Hypothalamus (tissue), 51 donors: ENCODE data around the gene CTNNA1.

Experiments used
- DNase-seq, 51 donors: peaks; one replicate each; lab custom pipeline; 2025; lab: John Stamatoyannopoulos, UW

The CTNNA1 gene

DNA sequence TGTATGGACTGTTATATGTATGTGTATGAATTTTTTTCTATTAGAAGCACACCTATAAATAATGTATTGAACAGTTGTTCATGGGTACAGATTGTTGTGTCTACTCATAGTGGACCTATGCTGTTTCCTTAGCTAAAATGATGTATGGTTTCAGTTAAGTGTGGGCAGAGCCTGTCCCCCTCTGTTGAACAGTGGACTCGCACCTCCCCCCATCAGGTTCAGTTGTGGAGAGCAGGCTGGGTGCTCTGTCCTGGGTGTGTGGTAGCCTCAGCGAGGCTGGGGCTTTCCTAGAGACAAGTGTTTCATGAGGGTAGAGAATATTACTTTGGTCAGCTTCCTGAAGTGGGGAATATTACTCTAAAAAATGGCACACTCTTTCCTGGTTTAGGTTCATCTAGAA lies 169.3 kb downstream of the CTNNA1 start:
- no peak for DNase-seq

DNA sequence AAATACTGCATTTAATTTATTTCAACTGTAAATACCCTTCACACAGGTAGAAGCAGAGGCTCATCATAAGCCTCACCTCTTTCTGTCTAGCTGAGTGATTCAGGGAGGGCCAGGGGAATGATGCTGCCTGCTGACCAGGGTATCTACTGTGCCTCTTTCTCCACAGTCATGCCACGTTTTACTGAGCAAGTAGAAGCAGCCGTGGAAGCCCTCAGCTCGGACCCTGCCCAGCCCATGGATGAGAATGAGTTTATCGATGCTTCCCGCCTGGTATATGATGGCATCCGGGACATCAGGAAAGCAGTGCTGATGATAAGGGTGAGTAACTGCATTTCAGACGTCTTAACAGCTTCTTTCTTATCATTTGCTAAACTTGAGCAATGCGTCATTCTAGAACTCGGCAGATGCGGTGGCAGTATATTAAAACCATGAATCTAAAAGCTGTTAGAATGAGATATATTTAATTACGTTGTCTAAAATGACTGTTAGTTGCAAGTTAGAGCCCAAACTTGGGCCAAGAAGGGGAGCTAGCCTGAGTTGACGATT lies 171.9 kb downstream of the CTNNA1 start:
- DNase-seq = no peak

DNA sequence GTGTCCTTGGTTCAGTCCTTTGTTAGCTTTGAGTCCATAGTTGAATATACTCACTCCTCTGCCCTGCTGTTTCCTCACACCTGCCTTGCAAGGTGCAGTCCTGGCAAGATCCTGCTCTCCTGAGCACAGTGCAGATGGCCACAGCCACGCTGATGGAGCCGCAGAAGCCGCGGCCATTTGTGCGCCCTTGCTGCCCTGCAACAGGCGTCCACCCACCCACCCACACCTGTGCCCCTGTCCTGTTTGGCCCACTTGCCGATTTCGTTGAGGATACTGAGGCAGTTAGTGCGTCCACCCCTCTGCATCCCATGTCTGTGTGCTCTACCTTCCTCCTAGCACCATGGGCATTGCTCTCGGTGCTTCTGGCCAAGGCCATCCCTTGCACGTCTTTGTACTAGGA lies 173.0 kb downstream of the CTNNA1 start:
- no peak for DNase-seq

DNA sequence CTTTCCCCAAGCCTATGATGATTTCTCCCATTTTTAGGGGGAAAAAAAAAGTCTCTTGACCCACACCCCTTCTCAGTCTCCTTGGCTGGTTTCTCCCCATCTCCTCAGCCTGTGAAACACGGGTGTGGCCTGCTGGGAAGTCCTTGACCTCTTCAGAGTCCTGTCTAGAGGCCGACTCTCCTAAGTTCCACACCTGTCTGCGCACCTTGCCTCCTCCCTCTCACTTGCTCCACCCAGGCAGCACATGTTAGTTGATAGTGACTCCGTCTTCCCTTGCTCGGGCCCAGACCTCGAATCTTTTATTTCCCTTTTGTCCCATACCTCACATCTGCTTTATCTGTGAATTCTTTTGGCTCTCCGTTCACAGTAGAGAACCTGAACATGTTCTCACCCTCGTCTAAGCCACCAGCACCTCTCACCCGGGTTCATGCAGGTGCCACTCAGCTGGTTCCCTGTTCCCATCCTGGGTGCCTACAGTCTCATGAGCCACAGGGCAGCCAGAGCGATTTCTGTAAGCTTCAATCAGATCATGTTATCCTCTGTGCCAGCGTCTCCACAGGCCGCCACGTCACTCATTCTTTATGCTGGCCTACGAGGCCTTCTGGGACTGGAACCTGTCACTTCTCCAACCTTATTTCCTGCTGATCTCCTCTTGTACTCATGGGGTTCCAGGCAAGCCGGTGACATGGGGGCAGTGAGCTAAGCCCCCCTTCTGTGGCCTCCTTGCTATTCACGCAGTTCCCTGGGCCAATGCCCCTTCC lies 173.6 kb downstream of the CTNNA1 start:
- DNase-seq = no peak

DNA sequence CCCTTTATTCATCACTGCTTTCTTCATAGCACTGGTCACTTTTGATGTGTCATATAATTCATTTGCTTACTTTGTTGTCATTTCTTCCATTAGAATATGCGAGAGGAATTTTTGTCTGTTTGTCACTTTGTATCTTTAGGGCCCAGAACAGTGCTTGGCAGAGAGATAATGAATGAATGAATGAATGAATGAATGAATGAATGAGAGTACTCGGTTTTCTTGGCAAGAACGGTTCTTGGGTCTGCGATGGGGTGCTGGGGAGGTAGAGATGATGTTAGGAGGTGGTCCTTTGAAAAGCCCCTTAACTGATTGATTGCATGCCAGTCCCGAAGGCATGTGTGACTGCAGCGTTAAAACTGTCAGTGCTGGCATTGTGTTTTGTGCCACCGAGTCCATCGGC lies 174.3 kb downstream of the CTNNA1 start:
- DNase-seq = no peak

DNA sequence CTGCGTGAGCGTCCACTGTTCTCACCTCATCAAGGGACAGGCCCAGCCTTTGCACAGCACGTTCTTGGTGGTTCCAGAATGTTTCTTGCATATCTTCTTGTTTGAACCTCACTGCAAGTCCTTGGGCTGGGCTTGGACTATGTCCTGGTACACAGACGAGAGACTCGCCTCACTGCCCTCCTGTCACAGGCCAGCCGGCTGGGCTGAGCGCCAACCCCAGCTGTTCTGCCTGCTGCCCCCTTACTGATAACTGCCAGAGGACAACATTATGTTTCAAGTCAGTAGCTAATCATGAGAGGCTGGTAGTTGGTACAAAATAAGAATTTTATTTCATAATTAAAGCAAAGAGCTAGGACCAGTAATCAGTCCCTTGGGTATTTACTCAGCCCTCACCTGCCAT lies 174.8 kb downstream of the CTNNA1 start:
- DNase-seq = peak in 44 of 51 donors; percentile 23 to 93 (median 73)

DNA sequence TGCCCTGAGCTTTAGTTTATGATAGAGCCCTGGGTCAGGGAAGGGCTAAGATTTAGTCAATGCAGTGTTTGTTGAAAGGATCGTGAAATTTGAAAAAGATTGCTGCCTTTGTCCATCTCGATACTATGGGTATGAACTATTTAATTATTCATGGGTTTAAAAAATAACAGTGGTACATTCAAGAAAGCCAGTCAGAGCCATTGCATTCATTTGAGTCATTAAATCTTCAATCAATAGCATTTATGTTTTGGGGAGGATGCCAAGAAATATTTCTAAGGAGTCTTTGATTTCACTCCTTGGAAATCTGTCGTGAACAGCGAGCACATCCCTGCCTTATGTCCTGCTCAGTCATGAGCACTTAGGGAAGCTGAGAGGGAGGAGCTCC lies 176.3 kb downstream of the CTNNA1 start:
- no peak for DNase-seq

DNA sequence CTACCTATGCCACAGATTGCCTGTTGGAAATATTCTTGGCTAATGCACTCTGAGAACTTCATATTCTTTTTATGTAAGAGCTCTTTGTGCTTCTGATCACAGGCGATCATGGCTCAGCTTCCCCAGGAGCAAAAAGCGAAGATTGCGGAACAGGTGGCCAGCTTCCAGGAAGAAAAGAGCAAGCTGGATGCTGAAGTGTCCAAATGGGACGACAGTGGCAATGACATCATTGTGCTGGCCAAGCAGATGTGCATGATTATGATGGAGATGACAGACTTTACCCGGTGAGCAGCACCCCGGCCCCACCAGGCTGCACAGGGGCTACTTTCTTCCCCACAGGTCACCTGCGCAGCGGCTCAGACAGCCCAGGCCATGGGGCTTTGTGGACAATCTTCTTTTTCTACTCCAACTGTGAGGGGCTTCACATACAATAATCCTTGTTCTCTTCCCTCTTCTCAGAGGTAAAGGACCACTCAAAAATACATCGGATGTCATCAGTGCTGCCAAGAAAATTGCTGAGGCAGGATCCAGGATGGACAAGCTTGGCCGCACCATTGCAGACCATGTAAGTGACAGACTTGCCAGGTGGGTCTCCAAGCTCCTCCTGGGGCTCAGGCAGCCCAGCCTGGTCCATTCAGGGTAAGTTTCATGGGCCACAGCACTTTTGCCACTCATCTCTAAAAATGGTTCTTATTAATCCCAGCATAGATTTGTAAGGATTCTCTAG lies 177.3 kb downstream of the CTNNA1 start:
- DNase-seq = peak in 1 of 51 donors; percentile 18

DNA sequence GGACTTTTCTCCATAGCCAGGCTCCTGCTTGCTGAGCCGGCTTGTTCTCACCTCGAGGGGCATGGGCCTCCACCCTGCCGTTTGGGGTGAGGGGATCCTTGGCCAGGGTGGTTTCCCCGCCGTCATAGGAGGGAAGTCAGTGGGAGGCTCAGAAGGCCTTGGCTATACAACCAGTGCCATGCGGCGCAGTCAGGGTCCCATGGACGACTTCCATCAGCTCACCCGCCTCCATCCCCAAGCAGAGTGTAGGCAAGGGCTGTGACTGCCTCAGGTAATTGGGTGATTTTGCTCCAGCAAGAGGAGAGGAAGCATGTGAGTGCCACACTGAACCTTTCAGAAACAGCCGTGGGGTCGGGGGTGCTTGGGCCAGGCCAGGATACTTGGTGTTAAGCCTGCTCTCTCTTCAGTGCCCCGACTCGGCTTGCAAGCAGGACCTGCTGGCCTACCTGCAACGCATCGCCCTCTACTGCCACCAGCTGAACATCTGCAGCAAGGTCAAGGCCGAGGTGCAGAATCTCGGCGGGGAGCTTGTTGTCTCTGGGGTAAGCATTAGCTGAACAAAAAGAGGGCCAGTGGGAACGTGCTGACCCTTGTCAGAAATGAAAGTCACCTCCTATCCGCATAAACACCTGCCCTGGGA lies 179.1 kb downstream of the CTNNA1 start:
- DNase-seq = no peak

DNA sequence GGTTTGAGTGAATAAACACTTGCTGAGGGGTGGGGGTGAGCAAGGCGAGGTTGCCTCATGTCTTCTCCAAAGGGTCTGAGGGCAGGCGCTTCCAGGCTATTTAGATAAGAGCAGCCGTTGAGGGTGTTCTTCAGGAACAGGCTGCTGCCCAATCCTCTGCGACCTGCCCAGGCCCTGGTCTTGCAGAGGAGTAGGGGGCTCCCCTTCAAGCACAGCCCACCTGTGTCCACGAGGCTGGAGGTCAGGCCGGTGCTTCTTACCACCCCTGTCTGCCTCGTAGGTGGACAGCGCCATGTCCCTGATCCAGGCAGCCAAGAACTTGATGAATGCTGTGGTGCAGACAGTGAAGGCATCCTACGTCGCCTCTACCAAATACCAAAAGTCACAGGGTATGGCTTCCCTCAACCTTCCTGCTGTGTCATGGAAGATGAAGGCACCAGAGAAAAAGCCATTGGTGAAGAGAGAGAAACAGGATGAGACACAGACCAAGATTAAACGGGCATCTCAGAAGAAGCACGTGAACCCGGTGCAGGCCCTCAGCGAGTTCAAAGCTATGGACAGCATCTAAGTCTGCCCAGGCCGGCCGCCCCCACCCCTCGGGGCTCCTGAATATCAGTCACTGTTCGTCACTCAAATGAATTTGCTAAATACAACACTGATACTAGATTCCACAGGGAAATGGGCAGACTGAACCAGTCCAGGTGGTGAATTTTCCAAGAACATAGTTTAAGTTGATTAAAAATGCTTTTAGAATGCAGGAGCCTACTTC lies 180.5 kb downstream of the CTNNA1 start:
- DNase-seq = no peak

DNA sequence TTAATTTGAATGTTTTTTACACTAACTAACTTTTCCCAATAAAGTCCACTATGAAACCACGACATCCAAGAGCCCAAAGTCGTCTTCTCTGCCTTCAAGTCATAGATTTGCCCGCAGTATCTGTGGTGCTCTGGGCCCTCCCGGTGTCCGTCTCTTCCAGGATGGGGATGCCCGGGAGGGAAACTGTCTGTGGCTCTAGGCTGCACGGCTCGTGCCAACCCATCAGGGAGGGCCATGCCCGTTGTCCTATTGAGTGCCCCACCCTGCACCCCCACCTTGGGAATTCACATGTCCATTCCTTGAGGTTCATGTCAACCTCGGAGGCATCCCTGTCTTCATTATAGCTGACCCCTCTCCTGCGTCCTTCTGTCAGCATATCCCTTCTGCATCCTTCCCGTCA lies 181.7 kb downstream of the CTNNA1 start:
- DNase-seq = no peak

DNA sequence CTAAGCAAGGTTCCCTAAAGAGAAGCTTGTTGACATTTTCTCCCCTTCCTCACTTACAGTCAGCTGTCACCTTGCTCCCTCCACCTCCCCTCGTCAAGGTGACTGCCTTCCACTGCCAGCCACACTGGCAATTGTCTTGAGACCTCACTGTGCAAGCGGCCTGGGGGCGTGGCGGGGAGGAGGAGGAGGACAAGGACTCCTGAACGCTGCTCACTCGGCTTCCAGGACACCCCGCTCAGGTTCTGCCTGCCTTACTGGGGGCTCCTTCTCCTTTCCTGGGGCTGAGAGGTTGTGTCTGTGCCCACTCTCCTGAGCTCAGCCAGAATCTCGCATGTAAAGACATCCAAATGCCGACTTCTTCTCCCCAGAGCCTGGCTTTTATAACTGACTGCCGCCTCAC lies 182.2 kb downstream of the CTNNA1 start:
- DNase-seq = no peak

DNA sequence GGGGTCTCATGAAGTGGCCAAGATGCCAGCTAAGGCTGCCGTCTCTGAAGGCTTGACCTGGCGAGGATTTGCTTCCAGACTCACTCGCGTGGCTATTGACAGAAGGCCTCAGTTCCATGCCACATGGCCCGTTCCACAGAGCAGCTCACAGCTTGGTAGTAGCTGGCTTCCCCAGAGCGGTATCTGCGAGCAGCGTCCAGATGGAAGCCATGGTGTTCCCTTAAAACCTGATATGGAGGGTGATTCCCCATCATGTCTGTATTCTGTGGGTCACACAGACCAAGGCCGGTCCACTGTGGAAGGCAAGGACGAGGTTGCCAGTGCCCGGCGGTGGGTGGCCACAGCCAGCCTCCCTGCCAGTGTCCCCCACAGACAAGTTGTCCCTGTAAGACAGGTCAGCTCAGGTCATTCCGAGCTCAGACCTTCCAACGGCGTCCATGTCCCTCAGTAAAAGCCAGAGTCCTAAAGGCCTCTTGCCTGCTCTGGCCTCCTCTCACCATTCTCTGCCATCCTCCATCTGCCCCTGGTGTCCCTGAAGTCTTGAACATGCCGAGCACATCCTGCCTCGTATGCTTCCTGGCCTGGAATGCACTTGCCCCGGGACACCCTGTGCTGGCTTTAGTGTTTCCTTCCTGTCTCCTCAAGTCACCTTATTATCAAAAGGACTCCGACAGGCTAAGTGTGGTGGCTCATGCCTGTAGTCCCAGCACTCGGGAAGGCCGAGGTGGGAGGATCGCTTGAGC lies 183.2 kb downstream of the CTNNA1 start:
- no peak for DNase-seq

DNA sequence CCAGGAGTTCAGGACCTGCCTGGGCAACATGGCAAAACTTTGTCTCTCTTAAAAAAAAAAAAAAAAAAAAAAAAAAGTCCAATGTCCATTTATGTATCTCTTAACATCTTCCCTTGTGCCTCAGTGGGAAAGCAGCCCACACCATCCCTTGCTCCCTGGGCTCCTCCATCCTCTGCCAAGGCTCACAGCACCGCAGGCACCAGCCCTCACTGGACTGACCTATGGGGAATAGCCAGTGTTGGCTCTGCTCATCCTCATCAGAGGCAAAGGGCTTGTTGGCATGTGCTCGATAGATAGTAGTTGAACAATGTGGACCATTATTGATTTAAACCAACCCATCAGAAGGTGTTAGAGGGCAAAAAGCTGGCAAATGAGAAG lies 183.7 kb downstream of the CTNNA1 start:
- DNase-seq = no peak

DNA sequence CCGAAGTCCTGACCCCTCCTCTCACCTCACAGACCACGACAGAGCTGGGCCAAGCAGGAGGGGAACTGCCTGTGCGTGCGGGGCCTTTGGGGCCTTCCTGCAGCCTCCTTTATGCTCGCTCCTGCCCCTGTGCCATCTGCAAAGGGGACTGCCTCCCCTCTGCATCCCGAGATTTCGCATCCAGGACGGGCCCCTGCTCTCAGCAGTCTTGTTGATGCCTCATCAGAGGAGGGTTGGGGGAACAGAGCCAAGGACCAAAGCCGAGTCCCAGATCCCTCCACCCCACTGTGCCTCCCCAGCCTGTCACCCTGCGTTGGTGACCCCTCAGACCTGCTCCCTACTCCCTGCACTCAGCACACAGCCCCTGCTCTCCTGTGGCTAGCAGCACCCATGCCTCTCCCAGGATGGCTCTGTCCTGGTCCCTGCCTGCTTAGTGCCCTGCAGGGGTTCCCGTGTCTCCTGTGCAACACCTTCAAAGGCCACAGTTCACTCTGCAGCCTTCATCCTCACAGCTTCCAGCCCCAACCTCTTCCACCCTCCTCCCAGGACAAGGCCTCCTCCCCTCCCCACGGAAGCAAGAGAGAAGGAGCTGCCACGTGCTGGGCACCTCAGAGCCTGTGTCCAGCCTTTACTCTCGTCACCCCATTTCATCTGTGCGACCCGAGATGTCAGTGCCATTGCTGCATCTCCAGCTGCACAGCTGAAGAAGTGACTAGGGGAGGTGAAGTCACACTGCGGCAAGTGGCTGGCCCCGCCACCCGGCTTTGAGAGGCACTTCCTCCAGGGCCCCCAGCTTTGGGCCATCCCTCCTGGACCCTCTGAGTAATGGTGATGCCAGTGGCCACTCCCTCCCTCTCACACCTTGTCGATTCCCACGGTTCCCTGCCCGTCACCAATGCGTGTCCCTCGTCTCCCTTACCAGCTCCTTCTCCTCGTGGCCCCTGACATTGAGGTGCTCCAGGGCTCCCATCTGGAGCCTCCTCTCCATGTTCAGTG lies 184.5 kb downstream of the CTNNA1 start:
- no peak for DNase-seq

DNA sequence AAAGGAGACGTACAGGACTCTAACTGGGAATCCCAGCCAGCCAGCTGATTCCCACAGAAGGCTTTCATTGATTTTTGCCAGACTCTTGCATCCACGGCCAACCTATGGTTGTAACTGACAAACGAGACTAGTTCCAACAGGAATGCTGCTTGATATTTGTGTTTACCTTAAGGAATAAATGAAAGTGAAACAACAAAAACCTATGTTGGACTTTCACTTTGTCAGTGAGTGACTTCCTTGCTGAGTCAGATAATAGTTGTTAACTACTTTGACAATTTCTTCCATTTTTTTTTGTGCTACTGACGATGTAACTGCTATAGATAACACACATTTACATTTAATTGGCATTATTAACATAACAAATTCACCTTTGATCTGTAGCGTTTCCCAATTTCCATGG lies 185.3 kb downstream of the CTNNA1 start:
- no peak for DNase-seq

DNA sequence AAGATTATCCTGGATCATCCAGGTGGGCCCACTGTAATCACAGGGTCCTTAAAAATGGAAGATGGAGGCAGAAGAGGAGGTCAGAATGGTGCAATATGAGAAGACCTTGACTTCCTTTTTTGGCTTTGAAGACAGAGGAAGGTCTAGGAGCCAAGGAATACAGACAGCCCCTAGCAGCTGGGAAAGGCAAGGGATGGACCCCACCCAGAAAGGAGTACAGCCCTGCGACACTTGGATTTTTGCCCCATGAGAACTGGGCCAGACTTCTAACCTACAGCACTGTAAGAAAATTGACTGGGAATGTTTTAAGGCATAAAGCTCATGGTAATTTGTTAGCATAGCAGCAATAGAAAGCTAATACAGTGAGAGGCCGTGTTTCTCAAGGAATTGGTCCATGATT lies 188.8 kb downstream of the CTNNA1 start:
- DNase-seq = no peak

DNA sequence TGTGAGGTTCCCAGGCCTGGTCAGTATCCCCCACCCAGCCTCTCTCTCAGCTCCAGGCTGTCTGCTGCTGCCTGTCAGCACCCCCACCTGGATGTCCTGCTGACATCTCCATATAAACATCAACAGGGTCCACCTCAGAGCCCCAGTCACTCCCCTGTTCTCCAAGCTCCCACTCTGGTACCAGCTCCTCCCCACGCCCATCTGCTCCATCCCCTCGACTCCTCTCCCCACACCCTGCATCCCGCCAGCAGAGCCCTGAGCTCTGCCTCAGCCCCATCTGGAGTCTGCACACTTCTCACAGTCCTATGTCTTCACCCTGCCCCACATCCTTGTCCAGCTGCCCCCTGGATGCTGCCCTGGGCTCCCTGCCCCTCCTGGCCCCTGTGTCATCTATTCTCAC lies 189.6 kb downstream of the CTNNA1 start:
- DNase-seq = no peak

DNA sequence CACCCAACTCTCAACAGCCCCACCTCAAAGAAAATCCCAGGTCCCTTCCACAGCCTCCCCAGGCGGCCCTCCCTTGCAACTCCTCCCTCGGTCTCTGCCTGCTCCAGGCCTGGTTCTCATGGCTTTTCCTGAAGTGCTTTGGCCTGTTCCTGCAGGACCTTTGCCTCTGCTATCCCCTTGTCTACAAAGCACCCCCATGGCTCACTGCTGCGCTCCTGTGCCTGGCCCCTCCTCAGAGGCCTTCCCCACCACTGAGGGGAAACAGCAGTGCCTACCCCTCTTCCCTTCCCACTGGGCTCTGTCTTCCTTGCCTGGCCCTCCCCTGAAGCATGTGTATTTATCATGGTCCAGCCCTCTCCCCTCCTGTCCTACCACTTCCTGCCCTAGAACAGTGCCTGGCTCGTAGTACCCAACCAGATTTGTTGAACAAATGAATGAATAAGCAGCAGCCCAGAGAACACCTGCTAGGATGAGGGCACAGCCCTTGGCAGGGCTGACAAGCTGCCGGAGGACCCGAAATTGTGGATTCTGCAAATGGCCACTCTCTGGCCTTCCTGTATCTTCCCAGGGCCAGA lies 190.5 kb downstream of the CTNNA1 start:
- no peak for DNase-seq
